Raji (cell line): ENCODE results near the gene CCRL2.

Source experiments
- POLR2A ChIP-seq: IDR thresholded peaks from 2 replicates; pipeline ENCODE4 v1.6.1; 2011; ENCODE audit warnings: low read depth, low read length, control low read depth; ENCODE audit not compliant: insufficient read depth

The CCRL2 gene

GRCh38 chr3:46433841-46434240 lies 26.8 kb downstream of the CCRL2 start:
- TF ChIP-seq POLR2A = no peak

- TF ChIP-seq POLR2A = no peak
Measured at GRCh38 chr3:46435081-46435726, 28.1 kb downstream of the CCRL2 start.

GRCh38 chr3:46438831-46439230 lies 31.8 kb downstream of the CCRL2 start:
- TF ChIP-seq POLR2A = no peak

- no peak for TF ChIP-seq POLR2A
Measured at GRCh38 chr3:46440531-46441294, 33.7 kb downstream of the CCRL2 start.

- no peak for TF ChIP-seq POLR2A
Measured at GRCh38 chr3:46442576-46443530, 35.8 kb downstream of the CCRL2 start.

GRCh38 chr3:46447228-46447985 lies 40.3 kb downstream of the CCRL2 start:
- no peak for TF ChIP-seq POLR2A

GRCh38 chr3:46448721-46449120 lies 41.7 kb downstream of the CCRL2 start:
- TF ChIP-seq POLR2A = no peak

- TF ChIP-seq POLR2A = no peak
Measured at GRCh38 chr3:46449755-46450552, 42.9 kb downstream of the CCRL2 start.

- TF ChIP-seq POLR2A = no peak
Measured at GRCh38 chr3:46453526-46454208, 46.6 kb downstream of the CCRL2 start.

GRCh38 chr3:46454209-46454595 lies 47.1 kb downstream of the CCRL2 start:
- no peak for TF ChIP-seq POLR2A

GRCh38 chr3:46454606-46455005 lies 47.5 kb downstream of the CCRL2 start:
- TF ChIP-seq POLR2A = no peak

GRCh38 chr3:46455231-46456115 lies 48.4 kb downstream of the CCRL2 start:
- TF ChIP-seq POLR2A = no peak
